ENCODE measurements around the gene UBE2O. TPM values are rescaled to one million over a fixed set of nuclear protein-coding genes. Genes with fewer than 3 reads are reported as not detected.

The UBE2O gene
- total RNA-seq, 2 donors from 2014 or later = 45.4 to 46.5 TPM

DNA sequence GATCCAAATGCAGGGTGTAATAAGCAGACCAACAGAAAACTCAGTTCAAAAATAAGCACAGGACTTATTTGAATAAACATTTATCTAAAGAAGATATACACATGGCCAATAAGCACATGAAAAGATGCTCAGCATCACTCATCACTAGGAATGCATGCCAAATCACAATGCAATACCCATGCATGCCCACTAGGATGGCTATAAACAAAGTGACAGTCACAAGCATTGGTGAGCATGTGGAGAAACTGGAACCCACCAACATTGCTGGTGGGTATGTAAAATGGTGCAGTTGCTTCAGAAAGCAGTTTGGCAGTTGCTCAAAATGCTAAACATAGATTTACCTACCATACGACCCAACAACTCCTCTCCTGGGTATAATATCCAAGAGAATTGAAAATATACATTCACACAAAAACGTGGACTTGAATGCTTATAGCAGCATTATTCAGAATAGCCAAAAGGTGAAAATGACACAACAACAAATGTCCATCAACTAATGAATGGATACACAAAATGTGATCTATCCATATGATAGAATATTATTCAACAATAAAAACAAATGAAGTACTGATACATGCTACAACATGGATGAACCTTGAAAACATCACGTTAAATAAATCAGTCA is 20.1 kb downstream of the UBE2O start:
- Mint-ChIP-seq H3K9me3 (no peaks in the 10 kb centered on the region), H3K27ac (no peak overlapping the region), H3K4me1 (peaks cover 30% of the 10 kb centered on the region), H3K4me3 (no peak overlapping the region), H3K27me3 (ENCODE audit: insufficient read depth) (no peaks in the 10 kb centered on the region), H3K36me3 (ENCODE audit: low read depth) (peaks cover 9% of the 10 kb centered on the region)
- DNase-seq = peak; percentile 59
- Histone ChIP-seq H3K4me3 (ENCODE audit: low read length) (no peak overlapping the region), H3K4me1 (ENCODE audit: control insufficient read depth, insufficient read depth, low read length) (no peaks in the 10 kb centered on the region), H3K9ac (ENCODE audit: extremely low read depth, low read length, poor library complexity, severe bottlenecking) (no peak overlapping the region), H3K27ac (ENCODE audit: low read depth, low read length) (no peak overlapping the region), H3K27me3 (ENCODE audit: control insufficient read depth, insufficient read depth, low read length, poor library complexity, severe bottlenecking) (no peaks in the 10 kb centered on the region), H3K36me3 (ENCODE audit: control insufficient read depth, insufficient read depth, low read length) (peaks cover 8% of the 10 kb centered on the region), H3K9me3 (ENCODE audit: control insufficient read depth, low read length) (no peaks in the 10 kb centered on the region)
- peak; percentile 77 for TF ChIP-seq CTCF (conservative IDR thresholded peaks at IDR 0.05)
- 83 to 100% methylated on average over 1 to 3 of the region's 3 CpGs for WGBS, 2 experiments (ENCODE audit: insufficient coverage in 1 of 2, insufficient read length in 1 of 2)

GRCh38 chr17:76432004-76432403 is 20.9 kb downstream of the UBE2O start:
- Mint-ChIP-seq H3K27me3 (ENCODE audit: insufficient read depth) (no peaks in the 10 kb centered on the region), H3K4me3 (no peak overlapping the region), H3K4me1 (peaks cover 30% of the 10 kb centered on the region), H3K27ac (peak overlapping the region; percentile 72), H3K9me3 (no peaks in the 10 kb centered on the region), H3K36me3 (ENCODE audit: low read depth) (peaks cover 9% of the 10 kb centered on the region)
- Histone ChIP-seq H3K9ac (ENCODE audit: extremely low read depth, low read length, poor library complexity, severe bottlenecking) (no peak overlapping the region), H3K4me3 (ENCODE audit: low read length) (no peak overlapping the region), H3K9me3 (ENCODE audit: control insufficient read depth, low read length) (no peaks in the 10 kb centered on the region), H3K4me1 (ENCODE audit: control insufficient read depth, insufficient read depth, low read length) (no peaks in the 10 kb centered on the region), H3K27me3 (ENCODE audit: control insufficient read depth, insufficient read depth, low read length, poor library complexity, severe bottlenecking) (no peaks in the 10 kb centered on the region), H3K36me3 (ENCODE audit: control insufficient read depth, insufficient read depth, low read length) (peaks cover 8% of the 10 kb centered on the region), H3K27ac (ENCODE audit: low read depth, low read length) (no peak overlapping the region)
- DNase-seq = peak; percentile 60
- 85 to 92% methylated on average over 3 to 6 of the region's 6 CpGs for whole genome bisulfite sequencing, 2 experiments (ENCODE audit: insufficient coverage in 1 of 2, insufficient read length in 1 of 2)
- TF ChIP-seq CTCF (conservative IDR thresholded peaks at IDR 0.05) = no peak

- Mint-ChIP-seq H3K9me3 (no peaks in the 10 kb centered on the region), H3K4me3 (no peak overlapping the region), H3K36me3 (ENCODE audit: low read depth) (peaks cover 6% of the 10 kb centered on the region), H3K27me3 (ENCODE audit: insufficient read depth) (no peaks in the 10 kb centered on the region), H3K27ac (peak overlapping the region; percentile 46), H3K4me1 (peaks cover 30% of the 10 kb centered on the region)
- Histone ChIP-seq H3K9me3 (ENCODE audit: control insufficient read depth, low read length) (no peaks in the 10 kb centered on the region), H3K4me1 (ENCODE audit: control insufficient read depth, insufficient read depth, low read length) (no peaks in the 10 kb centered on the region), H3K27ac (ENCODE audit: low read depth, low read length) (no peak overlapping the region), H3K36me3 (ENCODE audit: control insufficient read depth, insufficient read depth, low read length) (peaks cover 8% of the 10 kb centered on the region), H3K4me3 (ENCODE audit: low read length) (no peak overlapping the region), H3K27me3 (ENCODE audit: control insufficient read depth, insufficient read depth, low read length, poor library complexity, severe bottlenecking) (no peaks in the 10 kb centered on the region), H3K9ac (ENCODE audit: extremely low read depth, low read length, poor library complexity, severe bottlenecking) (no peak overlapping the region)
- no peak for TF ChIP-seq CTCF (conservative IDR thresholded peaks at IDR 0.05)
- peak; percentile 83 for DNase-seq
- 83 to 89% methylated on average over 2 of the region's 2 CpGs for WGBS, 2 experiments (ENCODE audit: insufficient coverage in 1 of 2, insufficient read length in 1 of 2)
Measured at GRCh38 chr17:76431509-76431908, 21.4 kb downstream of the UBE2O start.

Data from endodermal cell (in vitro differentiated cells).